ENCODE results near the gene MCTP1.

- no peak for TF ChIP-seq POLR2AphosphoS5 (IDR thresholded peaks at IDR 0.05; ENCODE audit: low read depth, low read length)
- TF ChIP-seq CTCF (IDR thresholded peaks at IDR 0.05 in 2 of 3, conservative IDR thresholded peaks at IDR 0.05 in 1 of 3; ENCODE audit: borderline replicate concordance in 1 of 3, insufficient read depth in 1 of 3, low read depth in 2 of 3, low read length in 2 of 3): no peak
- TF ChIP-seq POLR2A (IDR thresholded peaks at IDR 0.05; ENCODE audit: borderline replicate concordance, extremely low read depth, insufficient read depth, insufficient read length): no peak
- TF ChIP-seq RAD21 (IDR thresholded peaks at IDR 0.05; ENCODE audit: low read depth): no peak
- no peak for TF ChIP-seq ATF3 (IDR thresholded peaks at IDR 0.05)
- TF ChIP-seq ZFX (IDR thresholded peaks at IDR 0.05): no peak
- no peak for TF ChIP-seq EGR1 (IDR thresholded peaks at IDR 0.05; ENCODE audit: low read depth)
- TF ChIP-seq YY1 (IDR thresholded peaks at IDR 0.05; ENCODE audit: extremely low read depth, insufficient replicate concordance, low read depth, low read length): no peak
- TF ChIP-seq MAX (IDR thresholded peaks at IDR 0.05): no peak
- TF ChIP-seq SP1 (IDR thresholded peaks at IDR 0.05; ENCODE audit: low read depth): no peak
- no peak for TF ChIP-seq FOSL1 (IDR thresholded peaks at IDR 0.05; ENCODE audit: low read depth)
These were observed 121.8 kb downstream of the MCTP1 start for GRCh38 chr5:95163079-95163478.

All from HCT116 (cell line).